Measurements from ENCODE around the gene BCR.

Gene BCR

GRCh38 chr22:23260645-23261581, 80.6 kb downstream of the BCR start:
- no peak for DNase-seq (ENCODE audit: low read depth)
- no peak overlapping the region for H3K4me3 ChIP-seq (ENCODE audit: control insufficient read depth, low read depth, low read length)
- TF ChIP-seq, protein P1, sequence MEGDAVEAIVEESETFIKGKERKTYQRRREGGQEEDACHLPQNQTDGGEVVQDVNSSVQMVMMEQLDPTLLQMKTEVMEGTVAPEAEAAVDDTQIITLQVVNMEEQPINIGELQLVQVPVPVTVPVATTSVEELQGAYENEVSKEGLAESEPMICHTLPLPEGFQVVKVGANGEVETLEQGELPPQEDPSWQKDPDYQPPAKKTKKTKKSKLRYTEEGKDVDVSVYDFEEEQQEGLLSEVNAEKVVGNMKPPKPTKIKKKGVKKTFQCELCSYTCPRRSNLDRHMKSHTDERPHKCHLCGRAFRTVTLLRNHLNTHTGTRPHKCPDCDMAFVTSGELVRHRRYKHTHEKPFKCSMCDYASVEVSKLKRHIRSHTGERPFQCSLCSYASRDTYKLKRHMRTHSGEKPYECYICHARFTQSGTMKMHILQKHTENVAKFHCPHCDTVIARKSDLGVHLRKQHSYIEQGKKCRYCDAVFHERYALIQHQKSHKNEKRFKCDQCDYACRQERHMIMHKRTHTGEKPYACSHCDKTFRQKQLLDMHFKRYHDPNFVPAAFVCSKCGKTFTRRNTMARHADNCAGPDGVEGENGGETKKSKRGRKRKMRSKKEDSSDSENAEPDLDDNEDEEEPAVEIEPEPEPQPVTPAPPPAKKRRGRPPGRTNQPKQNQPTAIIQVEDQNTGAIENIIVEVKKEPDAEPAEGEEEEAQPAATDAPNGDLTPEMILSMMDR (IDR thresholded peaks at IDR 0.05; ENCODE audit: control insufficient read depth, insufficient read depth, low read depth, low read length, missing control alignments): no peak

- TF ChIP-seq, protein P1 (IDR thresholded peaks at IDR 0.05; ENCODE audit: control insufficient read depth, insufficient read depth, low read depth, low read length, missing control alignments): no peak
- no peak overlapping the region for H3K4me3 ChIP-seq (ENCODE audit: control insufficient read depth, low read depth, low read length)
- no peak for DNase-seq (ENCODE audit: low read depth)
Observed at GRCh38 chr22:23261900-23262450, 81.7 kb downstream of the BCR start.

- TF ChIP-seq, protein P1 (IDR thresholded peaks at IDR 0.05; ENCODE audit: control insufficient read depth, insufficient read depth, low read depth, low read length, missing control alignments): no peak
- DNase-seq (ENCODE audit: low read depth): no peak
- H3K4me3 ChIP-seq (ENCODE audit: control insufficient read depth, low read depth, low read length): no peak overlapping the region
Observed at GRCh38 chr22:23262518-23263332, 82.4 kb downstream of the BCR start.

DNA sequence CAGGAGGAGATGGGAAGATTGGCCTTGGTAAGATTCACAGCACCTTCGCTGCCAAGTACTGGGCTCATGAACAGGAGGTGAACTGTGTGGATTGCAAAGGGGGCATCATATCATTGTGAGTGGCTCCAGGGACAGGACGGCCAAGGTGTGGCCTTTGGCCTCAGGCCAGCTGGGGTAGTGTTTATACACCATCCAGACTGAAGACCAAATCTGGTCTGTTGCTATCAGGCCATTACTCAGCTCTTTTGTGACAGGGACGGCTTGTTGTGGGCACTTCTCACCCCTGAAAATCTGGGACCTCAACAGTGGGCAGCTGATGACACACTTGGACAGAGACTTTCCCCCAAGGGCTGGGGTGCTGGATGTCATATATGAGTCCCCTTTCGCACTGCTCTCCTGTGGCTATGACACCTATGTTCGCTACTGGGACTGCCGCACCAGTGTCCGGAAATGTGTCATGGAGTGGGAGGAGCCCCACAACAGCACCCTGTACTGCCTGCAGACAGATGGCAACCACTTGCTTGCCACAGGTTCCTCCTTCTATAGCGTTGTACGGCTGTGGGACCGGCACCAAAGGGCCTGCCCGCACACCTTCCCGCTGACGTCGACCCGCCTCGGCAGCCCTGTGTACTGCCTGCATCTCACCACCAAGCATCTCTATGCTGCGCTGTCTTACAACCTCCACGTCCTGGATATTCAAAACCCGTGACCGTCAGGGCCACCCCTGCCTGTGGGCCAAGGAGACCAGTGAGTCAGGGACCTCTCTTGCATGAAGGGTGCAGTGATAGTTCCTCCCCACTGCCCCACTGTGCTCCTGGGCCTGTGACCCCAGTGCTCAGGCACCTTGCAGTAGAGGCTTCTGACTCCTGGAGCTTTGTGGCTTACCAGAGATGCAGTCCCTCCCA, 83.6 kb downstream of the BCR start:
- no peak for DNase-seq (ENCODE audit: low read depth)
- TF ChIP-seq, protein P1 (IDR thresholded peaks at IDR 0.05; ENCODE audit: control insufficient read depth, insufficient read depth, low read depth, low read length, missing control alignments): no peak
- H3K4me3 ChIP-seq (ENCODE audit: control insufficient read depth, low read depth, low read length): no peak overlapping the region

- no peak for DNase-seq (ENCODE audit: low read depth)
- TF ChIP-seq, protein P1 (IDR thresholded peaks at IDR 0.05; ENCODE audit: control insufficient read depth, insufficient read depth, low read depth, low read length, missing control alignments): no peak
- no peak overlapping the region for H3K4me3 ChIP-seq (ENCODE audit: control insufficient read depth, low read depth, low read length)
Observed at GRCh38 chr22:23264610-23265367, 84.5 kb downstream of the BCR start.

Measured in AG09309 (cell line).